ENCODE measurements around the gene MITF. TPM values are rescaled to one million over a fixed set of nuclear protein-coding genes. Genes with fewer than 3 reads are reported as not detected.

Gene MITF
- total and polyA plus RNA-seq, 2 donors (not counting 1 experiment from before 2014, with no cell fraction given) = 0.10 TPM; not detected in 1

DNA sequence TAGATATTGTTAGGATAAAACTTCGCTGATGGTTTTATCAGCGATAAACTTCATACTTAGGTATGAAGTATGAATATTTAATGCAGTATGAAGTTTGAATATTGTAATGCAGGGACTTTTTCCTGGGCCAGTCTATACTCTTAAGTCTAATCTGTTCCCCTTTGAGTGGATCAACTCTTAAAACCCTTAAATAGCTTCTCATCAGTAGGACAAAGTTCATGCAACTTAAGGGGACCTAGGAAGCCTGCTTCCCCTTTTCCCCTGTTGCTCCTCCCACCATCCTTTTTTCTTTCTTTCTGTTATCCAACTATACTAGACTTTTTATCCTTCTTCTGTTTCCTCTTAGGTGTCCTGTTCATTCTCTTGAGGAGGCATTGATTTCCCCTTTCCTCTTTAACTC, 78.7 kb downstream of the MITF start:
- ATAC-seq (ENCODE audit: low read depth) = no peak
- H3K4me2 ChIP-seq (replicated peaks; ENCODE audit: low read depth, low read length, poor library complexity, severe bottlenecking) = no peak overlapping the region
- H3K9me3 ChIP-seq (ENCODE audit: control extremely low read depth in 1 of 3, control insufficient read depth in 2 of 3, insufficient read depth in 1 of 3, low read length in 2 of 3) = peaks cover 0 to 3% (median 0%) of the 10 kb centered on the region in 3 donors
- no peaks in the 10 kb centered on the region for H3K79me2 ChIP-seq (ENCODE audit: control insufficient read depth, insufficient read depth, low read length)
- DNase-seq = no peak
- no peak overlapping the region for H3K27ac Mint-ChIP-seq
- intact Hi-C loops (cut with micrococcal nuclease) = no loop called here
- 100% methylated on average over 1 of the region's 2 CpGs for WGBS (ENCODE audit: insufficient coverage)
- TF ChIP-seq EZH2 (IDR thresholded peaks at IDR 0.05; ENCODE audit: borderline replicate concordance, insufficient read depth, low read depth, low read length, poor library complexity, severe bottlenecking) = no peak
- TF ChIP-seq CTCF (IDR thresholded peaks at IDR 0.05) = no peak
- ChIA-PET CTCF (no interaction called here), POLR2A (no interaction called here)
- no peaks in the 10 kb centered on the region for H3K9me3 Mint-ChIP-seq (ENCODE audit: insufficient read depth)
- no peaks in the 10 kb centered on the region for H3K4me1 Mint-ChIP-seq
- H3K36me3 ChIP-seq (replicated peaks in 1 of 2; ENCODE audit: control extremely low read depth in 1 of 2, control insufficient read depth in 1 of 2, extremely low read depth in 1 of 2, insufficient read depth in 2 of 2, low read length in 1 of 2) = no peaks in the 10 kb centered on the region
- H3K4me3 ChIP-seq (ENCODE audit: control extremely low read depth in 1 of 5, extremely low read depth in 1 of 5, insufficient read depth in 1 of 5, low read depth in 2 of 5, low read length in 4 of 5) = no peak overlapping the region
- no peak overlapping the region for H3K4me3 Mint-ChIP-seq
- H2AFZ ChIP-seq (ENCODE audit: insufficient read depth, low read depth, low read length, poor library complexity, severe bottlenecking) = no peak overlapping the region
- H4K20me1 ChIP-seq (ENCODE audit: control insufficient read depth, insufficient read depth, low read length, poor library complexity, severe bottlenecking) = no peaks in the 10 kb centered on the region
- H3K4me1 ChIP-seq (ENCODE audit: control insufficient read depth in 2 of 2, insufficient read depth in 2 of 2, low read length in 2 of 2) = no peaks in the 10 kb centered on the region
- H3K27me3 Mint-ChIP-seq = peaks cover 4% of the 10 kb centered on the region
- no peak overlapping the region for H3K9ac ChIP-seq (ENCODE audit: low read length)
- H3K27ac ChIP-seq (ENCODE audit: low read length in 2 of 2) = no peak overlapping the region
- no peaks in the 10 kb centered on the region for H3K27me3 ChIP-seq (replicated peaks in 1 of 4; ENCODE audit: control extremely low read depth in 1 of 4, control insufficient read depth in 3 of 4, insufficient read depth in 4 of 4, low read length in 3 of 4)

DNA sequence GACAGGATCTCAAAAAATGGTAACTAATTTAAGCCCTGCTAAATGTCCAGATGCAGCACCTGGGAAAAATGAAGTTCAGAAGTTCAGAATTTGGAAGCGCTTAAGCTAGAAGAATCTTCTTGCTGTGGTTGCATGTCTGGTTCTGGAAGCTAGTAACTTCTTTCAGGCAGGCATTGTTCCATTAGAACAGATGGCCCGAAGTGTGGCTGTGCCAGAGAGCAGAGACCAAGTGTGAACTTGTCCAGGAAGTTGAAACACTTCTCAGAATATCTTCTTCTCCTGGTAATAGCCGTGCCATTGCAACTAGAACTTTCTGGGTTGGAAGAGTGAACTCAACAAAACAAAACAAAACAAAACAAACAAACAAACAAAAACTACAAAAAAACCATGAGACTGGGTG, 80.0 kb downstream of the MITF start:
- POLR2A ChIA-PET = no interaction called here
- Histone ChIP-seq H2AFZ (ENCODE audit: insufficient read depth, low read depth, low read length, poor library complexity, severe bottlenecking) (no peak overlapping the region), H3K9ac (ENCODE audit: low read length) (no peak overlapping the region), H4K20me1 (ENCODE audit: control insufficient read depth, insufficient read depth, low read length, poor library complexity, severe bottlenecking) (no peaks in the 10 kb centered on the region), H3K4me2 (replicated peaks; ENCODE audit: low read depth, low read length, poor library complexity, severe bottlenecking) (no peak overlapping the region), H3K27ac (ENCODE audit: low read length in 2 of 2) (no peak overlapping the region), H3K4me1 (ENCODE audit: control insufficient read depth in 2 of 2, insufficient read depth in 2 of 2, low read length in 2 of 2) (no peaks in the 10 kb centered on the region), H3K79me2 (ENCODE audit: control insufficient read depth, insufficient read depth, low read length) (no peaks in the 10 kb centered on the region), H3K36me3 (replicated peaks in 1 of 2; ENCODE audit: control extremely low read depth in 1 of 2, control insufficient read depth in 1 of 2, extremely low read depth in 1 of 2, insufficient read depth in 2 of 2, low read length in 1 of 2) (no peaks in the 10 kb centered on the region), H3K27me3 (replicated peaks in 1 of 4; ENCODE audit: control extremely low read depth in 1 of 4, control insufficient read depth in 3 of 4, insufficient read depth in 4 of 4, low read length in 3 of 4) (no peaks in the 10 kb centered on the region), H3K4me3 (ENCODE audit: control extremely low read depth in 1 of 5, extremely low read depth in 1 of 5, insufficient read depth in 1 of 5, low read depth in 2 of 5, low read length in 4 of 5) (no peak overlapping the region), H3K9me3 (ENCODE audit: control extremely low read depth in 1 of 3, control insufficient read depth in 2 of 3, insufficient read depth in 1 of 3, low read length in 2 of 3) (peaks cover 0 to 3% (median 0%) of the 10 kb centered on the region in 3 donors)
- H3K4me1 Mint-ChIP-seq = no peaks in the 10 kb centered on the region
- no peak overlapping the region for H3K4me3 Mint-ChIP-seq
- 86% methylated on average over 2 of the region's 3 CpGs for WGBS (ENCODE audit: insufficient coverage)
- DNase-seq = no peak
- CTCF ChIA-PET = no interaction called here
- TF ChIP-seq CTCF (IDR thresholded peaks at IDR 0.05) = no peak
- ATAC-seq (ENCODE audit: low read depth) = no peak
- intact Hi-C loops (cut with micrococcal nuclease) = no loop called here
- no peak overlapping the region for H3K27ac Mint-ChIP-seq
- H3K9me3 Mint-ChIP-seq (ENCODE audit: insufficient read depth) = peaks cover 2% of the 10 kb centered on the region
- H3K27me3 Mint-ChIP-seq = peaks cover 4% of the 10 kb centered on the region
